GM19397 (cell line): Measurements from ENCODE around the gene INAVA.
"Not testable (repeated sequence)": the region's sequence is repeated elsewhere in the genome, so short reads cannot be mapped to it uniquely, and the experiment has no call there.

Source experiments
- ATAC-seq: cut with Tn5 transposase; IDR thresholded peaks from one replicate; pipeline ENCODE4 v1.9.1; 2021; ENCODE audit warnings: mild to moderate bottlenecking, moderate library complexity; ENCODE audit not compliant: unreplicated experiment

Gene INAVA

GRCh38 chr1:200962151-200962550 lies 67.5 kb downstream of the INAVA start:
- not testable (repeated sequence) for ATAC-seq

DNA sequence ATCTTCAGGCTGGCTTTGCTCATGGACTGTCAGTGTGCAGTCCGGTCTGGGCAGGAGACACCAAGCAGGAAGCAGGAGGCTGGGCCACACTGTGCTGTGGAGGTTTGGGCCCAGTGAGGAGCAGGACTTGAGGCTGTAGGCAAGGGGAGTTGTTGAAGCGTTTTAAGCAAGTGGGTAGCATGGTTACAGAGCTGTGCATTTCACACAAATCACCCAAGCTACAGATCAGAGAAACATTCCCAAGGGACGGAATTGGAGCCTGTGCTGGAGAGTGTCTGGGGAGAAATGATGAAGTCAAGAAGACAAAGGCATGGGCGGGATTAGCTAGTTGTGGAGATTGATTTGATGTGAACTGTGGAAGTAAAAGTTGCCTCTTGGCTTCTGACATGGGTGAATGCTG lies 67.9 kb downstream of the INAVA start:
- ATAC-seq, result no peak

- no peak for ATAC-seq
Observed at GRCh38 chr1:200963076-200963475, 68.4 kb downstream of the INAVA start.

DNA sequence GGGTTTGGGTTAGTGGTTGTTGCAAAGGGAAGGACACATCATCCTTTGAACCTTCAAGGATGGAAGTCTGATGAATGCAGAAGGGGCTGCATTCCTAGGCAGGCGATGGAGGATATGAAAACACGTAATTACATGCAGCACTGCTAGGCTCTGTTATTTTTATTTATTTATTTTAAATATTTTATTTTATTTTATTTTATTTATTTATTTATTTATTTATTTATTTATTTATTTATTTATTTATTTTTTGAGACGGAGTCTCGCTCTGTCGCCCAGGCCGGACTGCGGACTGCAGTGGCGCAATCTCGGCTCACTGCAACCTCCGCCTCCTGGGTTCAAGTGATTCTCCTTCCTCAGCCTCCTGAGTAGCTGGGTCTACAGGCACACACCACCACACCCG lies 69.2 kb downstream of the INAVA start:
- not testable (repeated sequence) for ATAC-seq
